ENCODE measurements around the gene FBXL17.
"Not testable (repeated sequence)": the region's sequence is repeated elsewhere in the genome, so short reads cannot be mapped to it uniquely, and the experiment has no call there.

FBXL17 gene

DNA sequence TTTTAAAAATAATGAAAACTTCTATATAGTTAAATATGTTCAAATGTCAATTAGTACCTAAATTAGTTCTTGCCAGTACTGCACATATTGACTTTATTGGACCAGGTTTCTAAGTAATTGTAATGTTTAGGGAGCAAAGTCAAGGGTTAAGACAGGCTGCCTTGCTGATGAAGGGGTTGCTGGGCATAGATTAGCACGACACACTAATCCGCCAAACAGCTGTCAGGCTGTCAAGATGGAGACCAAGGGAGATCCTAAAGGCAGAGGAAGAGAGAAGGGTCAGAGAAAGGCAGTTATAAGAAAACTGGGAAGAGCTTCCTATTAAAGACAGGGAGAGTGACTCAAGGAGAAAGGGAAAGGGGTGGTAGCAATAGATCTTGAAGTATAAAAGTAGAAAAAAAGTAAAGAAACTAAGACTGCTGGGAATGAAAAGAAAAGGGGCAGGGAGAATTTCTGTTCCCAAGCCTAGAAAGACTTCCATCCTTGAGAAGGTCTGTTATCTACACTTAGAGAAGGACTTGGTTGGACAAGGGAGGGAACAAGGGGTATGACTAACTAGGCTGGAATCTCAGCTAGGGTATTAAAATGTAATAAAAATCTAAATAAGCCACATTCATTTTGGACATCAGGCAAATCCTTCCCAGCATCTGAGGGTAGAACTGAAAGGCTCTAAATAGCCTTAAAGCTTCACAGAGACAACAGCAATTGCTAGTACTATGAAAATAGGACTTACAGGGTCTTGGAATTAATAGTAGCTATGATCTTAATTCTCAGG is 188.7 kb downstream of the FBXL17 start:
- H3K9me3 ChIP-seq (ENCODE audit: low read length) = no peaks in the 10 kb centered on the region
- no peaks in the 10 kb centered on the region for H3K27me3 ChIP-seq (ENCODE audit: insufficient read depth, low read length)
- H2AFZ ChIP-seq (ENCODE audit: low read depth, low read length) = no peak overlapping the region
- H3K4me3 ChIP-seq (ENCODE audit: low read length) = no peak overlapping the region
- no peaks in the 10 kb centered on the region for H3K4me1 ChIP-seq (ENCODE audit: insufficient read depth, low read length)
- H3K36me3 ChIP-seq (ENCODE audit: insufficient read depth, low read length) = no peaks in the 10 kb centered on the region

DNA sequence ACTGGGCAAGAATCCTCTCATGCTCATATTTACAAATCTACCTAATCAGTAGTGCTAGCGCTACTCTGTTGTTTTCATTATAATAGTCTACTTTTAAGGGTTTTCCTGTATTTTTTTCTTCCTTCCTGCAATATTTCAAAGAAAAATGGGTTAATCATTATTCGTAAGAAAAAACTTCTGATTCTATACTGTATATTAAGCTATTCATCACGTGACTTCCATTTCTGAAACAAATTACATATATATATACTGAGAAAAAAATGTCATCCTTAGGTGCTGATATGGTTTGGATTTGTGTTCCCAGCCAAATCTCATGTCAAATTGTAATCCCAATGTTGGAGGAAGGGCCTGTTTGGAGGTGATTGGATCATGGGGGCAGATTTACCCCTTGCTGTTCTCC is 197.0 kb downstream of the FBXL17 start:
- no peaks in the 10 kb centered on the region for H3K9me3 ChIP-seq (ENCODE audit: low read length)

GRCh38 chr5:108181975-108182374 is 199.9 kb downstream of the FBXL17 start:
- Histone ChIP-seq H2AFZ (ENCODE audit: low read depth, low read length) (no peak overlapping the region), H3K9me3 (ENCODE audit: low read length) (no peaks in the 10 kb centered on the region), H3K27me3 (ENCODE audit: insufficient read depth, low read length) (no peaks in the 10 kb centered on the region), H3K4me1 (ENCODE audit: insufficient read depth, low read length) (no peaks in the 10 kb centered on the region), H3K36me3 (ENCODE audit: insufficient read depth, low read length) (no peaks in the 10 kb centered on the region), H3K4me3 (ENCODE audit: low read length) (no peak overlapping the region)

More for the DNA sequence above, 197.0 kb downstream of the FBXL17 start:
- Histone ChIP-seq H2AFZ (ENCODE audit: low read depth, low read length) (no peak overlapping the region), H3K4me3 (ENCODE audit: low read length) (no peak overlapping the region), H3K36me3 (ENCODE audit: insufficient read depth, low read length) (no peaks in the 10 kb centered on the region), H3K4me1 (ENCODE audit: insufficient read depth, low read length) (no peaks in the 10 kb centered on the region), H3K27me3 (ENCODE audit: insufficient read depth, low read length) (no peaks in the 10 kb centered on the region)

DNA sequence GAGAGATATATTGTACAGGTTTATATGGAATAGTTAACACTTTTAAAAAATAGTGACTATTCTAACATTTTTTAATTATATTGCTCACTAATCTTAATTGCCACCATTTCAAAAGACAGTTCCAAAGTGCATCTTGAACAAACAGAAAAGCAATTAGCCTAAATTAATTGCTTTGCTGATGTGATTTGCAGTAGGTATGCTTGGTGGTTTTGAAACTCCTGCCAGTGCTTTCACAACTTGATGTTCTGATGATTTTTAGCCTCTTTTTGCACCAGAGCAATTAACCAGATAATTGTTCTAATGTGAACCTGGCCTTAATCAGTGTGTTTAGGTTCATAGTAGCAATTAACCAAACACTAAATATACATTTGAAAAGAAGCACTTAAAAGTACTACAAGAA is 207.6 kb downstream of the FBXL17 start:
- Histone ChIP-seq H3K4me1 (ENCODE audit: insufficient read depth, low read length) (no peaks in the 10 kb centered on the region), H3K4me3 (ENCODE audit: low read length) (no peak overlapping the region), H3K9me3 (ENCODE audit: low read length) (no peaks in the 10 kb centered on the region), H2AFZ (ENCODE audit: low read depth, low read length) (no peak overlapping the region), H3K27me3 (ENCODE audit: insufficient read depth, low read length) (no peaks in the 10 kb centered on the region), H3K36me3 (ENCODE audit: insufficient read depth, low read length) (no peaks in the 10 kb centered on the region)

DNA sequence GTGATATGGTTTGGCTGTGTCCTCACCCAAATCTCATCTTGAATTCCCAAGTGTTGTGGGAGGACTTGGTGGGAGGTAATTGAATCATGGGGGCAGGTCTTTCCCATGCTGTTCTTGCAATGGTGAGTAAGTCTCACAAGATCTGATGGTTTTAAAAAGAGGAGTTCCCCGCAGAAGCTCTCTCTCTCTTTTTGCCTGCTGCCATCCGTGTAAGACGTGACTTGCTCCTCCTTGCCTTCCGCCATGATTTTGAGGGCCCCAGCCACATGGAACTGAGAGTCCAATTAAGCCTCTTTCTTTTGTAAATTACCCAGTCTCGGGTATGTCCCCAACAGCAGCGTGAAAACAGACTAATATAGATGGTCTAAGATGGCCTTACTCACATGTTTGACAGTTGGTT is 210.1 kb downstream of the FBXL17 start:
- Histone ChIP-seq H3K4me1 (ENCODE audit: insufficient read depth, low read length) (peaks cover 3% of the 10 kb centered on the region), H3K36me3 (ENCODE audit: insufficient read depth, low read length) (no peaks in the 10 kb centered on the region), H3K4me3 (ENCODE audit: low read length) (no peak overlapping the region), H2AFZ (ENCODE audit: low read depth, low read length) (no peak overlapping the region), H3K27me3 (ENCODE audit: insufficient read depth, low read length) (no peaks in the 10 kb centered on the region), H3K9me3 (ENCODE audit: low read length) (no peaks in the 10 kb centered on the region)

- Histone ChIP-seq H3K4me1 (ENCODE audit: insufficient read depth, low read length) (peaks cover 3% of the 10 kb centered on the region), H3K4me3 (ENCODE audit: low read length) (no peak overlapping the region), H3K27me3 (ENCODE audit: insufficient read depth, low read length) (no peaks in the 10 kb centered on the region), H3K9me3 (ENCODE audit: low read length) (no peaks in the 10 kb centered on the region), H3K36me3 (ENCODE audit: insufficient read depth, low read length) (no peaks in the 10 kb centered on the region), H2AFZ (ENCODE audit: low read depth, low read length) (peak overlapping the region; percentile 34)
These were observed 213.0 kb downstream of the FBXL17 start for GRCh38 chr5:108168915-108169314.

GRCh38 chr5:108167174-108167573 is 214.7 kb downstream of the FBXL17 start:
- Histone ChIP-seq H2AFZ (ENCODE audit: low read depth, low read length) (no peak overlapping the region), H3K36me3 (ENCODE audit: insufficient read depth, low read length) (no peaks in the 10 kb centered on the region), H3K9me3 (ENCODE audit: low read length) (no peaks in the 10 kb centered on the region), H3K27me3 (ENCODE audit: insufficient read depth, low read length) (no peaks in the 10 kb centered on the region), H3K4me1 (ENCODE audit: insufficient read depth, low read length) (peaks cover 3% of the 10 kb centered on the region), H3K4me3 (ENCODE audit: low read length) (no peak overlapping the region)

- Histone ChIP-seq H3K27me3 (ENCODE audit: insufficient read depth, low read length) (no peaks in the 10 kb centered on the region), H3K4me1 (ENCODE audit: insufficient read depth, low read length) (peaks cover 3% of the 10 kb centered on the region), H3K36me3 (ENCODE audit: insufficient read depth, low read length) (no peaks in the 10 kb centered on the region), H3K9me3 (ENCODE audit: low read length) (no peaks in the 10 kb centered on the region), H2AFZ (ENCODE audit: low read depth, low read length) (no peak overlapping the region), H3K4me3 (ENCODE audit: low read length) (no peak overlapping the region)
These were observed 217.3 kb downstream of the FBXL17 start for GRCh38 chr5:108164574-108164973.

DNA sequence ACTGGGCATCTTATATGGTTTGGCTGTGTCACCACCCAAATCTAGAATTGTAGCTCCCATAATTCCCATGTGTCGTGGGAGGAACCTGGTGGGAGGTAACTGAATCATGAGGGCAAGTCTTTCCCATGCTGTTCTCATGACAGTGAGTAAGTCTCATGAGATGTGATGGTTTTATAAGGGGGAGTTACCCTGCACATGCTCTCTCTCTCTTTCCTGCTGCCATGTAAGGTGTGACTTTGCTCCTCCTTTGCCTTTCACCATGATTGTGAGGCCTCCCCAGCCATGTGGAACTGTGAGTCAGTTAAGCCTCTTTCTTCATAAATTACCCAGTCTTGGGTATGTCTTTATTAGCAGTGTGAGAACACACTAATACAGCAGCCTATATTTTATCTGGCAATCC is 229.0 kb downstream of the FBXL17 start:
- not testable (repeated sequence) for H3K9me3 ChIP-seq (ENCODE audit: low read length)

DNA sequence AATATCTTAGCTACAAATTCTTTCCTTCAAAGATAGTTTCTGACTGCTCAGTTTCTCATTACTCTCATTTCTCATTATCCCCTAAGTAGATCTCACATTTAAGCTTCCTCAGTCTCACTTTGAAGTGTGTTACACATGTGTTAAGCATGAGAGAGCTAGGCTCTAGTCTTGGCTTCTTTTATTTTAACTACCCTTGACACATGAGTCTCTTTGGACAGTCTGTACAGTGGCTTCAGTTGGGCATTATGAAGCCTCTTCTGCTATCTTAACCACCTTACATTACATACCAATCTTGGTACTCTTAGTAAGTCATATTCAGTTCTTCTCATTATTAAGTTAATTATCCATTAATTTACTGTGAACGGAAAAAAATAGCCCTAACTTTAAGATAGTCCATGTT is 232.5 kb downstream of the FBXL17 start:
- H3K36me3 ChIP-seq (ENCODE audit: insufficient read depth, low read length) = no peaks in the 10 kb centered on the region
- H3K27me3 ChIP-seq (ENCODE audit: insufficient read depth, low read length) = no peaks in the 10 kb centered on the region
- no peaks in the 10 kb centered on the region for H3K4me1 ChIP-seq (ENCODE audit: insufficient read depth, low read length)
- H3K9me3 ChIP-seq (ENCODE audit: low read length) = peaks cover 4% of the 10 kb centered on the region
- no peak overlapping the region for H3K4me3 ChIP-seq (ENCODE audit: low read length)
- H2AFZ ChIP-seq (ENCODE audit: low read depth, low read length) = no peak overlapping the region

More for the DNA sequence above, 229.0 kb downstream of the FBXL17 start:
- H2AFZ ChIP-seq (ENCODE audit: low read depth, low read length); H3K27me3 ChIP-seq (ENCODE audit: insufficient read depth, low read length); H3K36me3 ChIP-seq (ENCODE audit: insufficient read depth, low read length); H3K4me1 ChIP-seq (ENCODE audit: insufficient read depth, low read length); H3K4me3 ChIP-seq (ENCODE audit: low read length): not testable (repeated sequence)

DNA sequence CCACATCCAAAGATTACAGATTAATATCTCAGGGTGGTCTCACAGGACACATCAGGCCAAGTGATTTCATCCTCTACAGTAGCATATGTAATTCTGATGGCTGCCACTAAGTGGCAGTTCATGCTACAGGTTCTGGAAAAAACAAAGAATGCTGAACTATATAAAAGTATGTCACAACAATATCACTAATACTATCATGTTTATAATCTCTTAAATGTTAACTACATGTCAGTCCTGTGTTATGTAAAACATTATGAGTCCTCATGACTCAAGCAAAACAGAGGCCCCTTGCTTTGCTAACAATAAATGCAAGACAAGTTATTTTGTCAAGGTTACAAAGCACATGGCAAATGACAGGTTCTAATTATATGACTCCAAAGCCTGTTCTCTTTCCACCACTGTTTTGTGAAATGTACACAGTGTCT is 233.2 kb downstream of the FBXL17 start:
- H3K4me1 ChIP-seq (ENCODE audit: insufficient read depth, low read length) = no peaks in the 10 kb centered on the region
- no peak overlapping the region for H2AFZ ChIP-seq (ENCODE audit: low read depth, low read length)
- H3K36me3 ChIP-seq (ENCODE audit: insufficient read depth, low read length) = no peaks in the 10 kb centered on the region
- H3K9me3 ChIP-seq (ENCODE audit: low read length) = peaks cover 4% of the 10 kb centered on the region
- H3K4me3 ChIP-seq (ENCODE audit: low read length) = no peak overlapping the region
- no peaks in the 10 kb centered on the region for H3K27me3 ChIP-seq (ENCODE audit: insufficient read depth, low read length)

DNA sequence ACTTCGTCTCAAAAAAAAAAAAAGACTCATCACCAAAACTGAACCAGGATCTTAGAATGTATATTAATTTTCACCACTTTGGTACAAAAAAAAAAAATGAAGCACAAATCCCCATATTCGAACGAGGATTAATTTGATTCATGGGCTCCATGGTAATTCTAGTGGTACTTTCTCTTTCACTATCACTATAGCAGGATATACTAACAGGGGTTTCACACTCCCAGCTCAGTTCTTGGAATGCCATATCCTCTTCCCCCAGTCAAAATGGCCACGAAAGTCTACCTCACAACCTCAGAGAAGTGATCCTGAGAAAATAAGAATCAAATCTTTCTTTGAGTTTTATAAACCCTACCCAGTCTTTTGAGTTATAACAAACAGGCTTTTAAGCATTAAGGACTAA is 235.7 kb downstream of the FBXL17 start:
- Histone ChIP-seq H3K27me3 (ENCODE audit: insufficient read depth, low read length) (no peaks in the 10 kb centered on the region), H3K9me3 (ENCODE audit: low read length) (no peaks in the 10 kb centered on the region), H3K4me3 (ENCODE audit: low read length) (no peak overlapping the region)

GRCh38 chr5:108145351-108145750 is 236.5 kb downstream of the FBXL17 start:
- no peak overlapping the region for H2AFZ ChIP-seq (ENCODE audit: low read depth, low read length)
- H3K9me3 ChIP-seq (ENCODE audit: low read length) = no peaks in the 10 kb centered on the region
- no peaks in the 10 kb centered on the region for H3K27me3 ChIP-seq (ENCODE audit: insufficient read depth, low read length)
- no peaks in the 10 kb centered on the region for H3K4me1 ChIP-seq (ENCODE audit: insufficient read depth, low read length)
- H3K36me3 ChIP-seq (ENCODE audit: insufficient read depth, low read length) = no peaks in the 10 kb centered on the region
- no peak overlapping the region for H3K4me3 ChIP-seq (ENCODE audit: low read length)

More for the DNA sequence above, 235.7 kb downstream of the FBXL17 start:
- Histone ChIP-seq H2AFZ (ENCODE audit: low read depth, low read length) (no peak overlapping the region), H3K36me3 (ENCODE audit: insufficient read depth, low read length) (no peaks in the 10 kb centered on the region), H3K4me1 (ENCODE audit: insufficient read depth, low read length) (no peaks in the 10 kb centered on the region)

DNA sequence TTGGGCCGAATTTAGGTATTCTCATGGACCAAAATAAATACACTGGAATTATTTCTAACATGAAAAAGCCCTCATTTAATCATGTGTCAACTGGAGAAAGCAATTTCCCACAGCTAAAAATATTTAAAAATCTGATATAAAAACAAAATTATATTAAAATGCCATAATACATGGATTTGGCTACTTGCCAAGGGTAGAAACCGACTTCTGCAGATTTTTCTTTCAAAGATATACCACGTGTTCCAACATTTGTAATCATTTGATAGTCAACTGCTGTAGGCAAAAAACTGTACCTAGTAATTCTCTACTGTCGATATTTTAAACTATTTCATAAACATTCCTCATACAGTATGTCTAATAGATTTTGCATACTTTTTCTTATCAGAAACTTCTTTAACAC is 237.6 kb downstream of the FBXL17 start:
- Histone ChIP-seq H3K4me1 (ENCODE audit: insufficient read depth, low read length) (no peaks in the 10 kb centered on the region), H2AFZ (ENCODE audit: low read depth, low read length) (no peak overlapping the region), H3K36me3 (ENCODE audit: insufficient read depth, low read length) (no peaks in the 10 kb centered on the region)

More for the DNA sequence above, 237.6 kb downstream of the FBXL17 start:
- Histone ChIP-seq H3K27me3 (ENCODE audit: insufficient read depth, low read length) (no peaks in the 10 kb centered on the region), H3K4me3 (ENCODE audit: low read length) (no peak overlapping the region), H3K9me3 (ENCODE audit: low read length) (no peaks in the 10 kb centered on the region)
